Cardiac fibroblast (primary cell): Measurements from ENCODE around the gene PCGF5.
"Not testable (repeated sequence)": the region's sequence is repeated elsewhere in the genome, so short reads cannot be mapped to it uniquely, and the experiment has no call there.

ENCODE experiments used
- DNase-seq, 2 donors: peaks; one replicate each; pipeline versions ENCODE4 v3.0.0 to v3.0.0-alpha.2; 2010; ENCODE audit warnings: low read depth in 2 of 2
- H3K4me3 ChIP-seq, 2 donors: replicated peaks in 1 of 2; 1 replicate in 1 of 2; 2 replicates in 1 of 2; pipeline ENCODE4 v1.5.1; 2011; ENCODE audit warnings: low read depth in 2 of 2, low read length in 2 of 2, mild to moderate bottlenecking in 2 of 2, moderate library complexity in 1 of 2
- CTCF ChIP-seq: IDR thresholded peaks from one replicate; pipeline ENCODE4 v1.5.1; 2011; ENCODE audit warnings: low read depth, mild to moderate bottlenecking, low read length, inconsistent platforms

The PCGF5 gene

GRCh38 chr10:91299999-91300575, 79.6 kb downstream of the PCGF5 start:
- no peak for DNase-seq
- H3K4me3 ChIP-seq: no peak overlapping the region
- no peak for TF ChIP-seq CTCF

- not testable (repeated sequence) for DNase-seq, H3K4me3 ChIP-seq
Measured at GRCh38 chr10:91302946-91303345, 82.5 kb downstream of the PCGF5 start.

GRCh38 chr10:91305979-91306378, 85.5 kb downstream of the PCGF5 start:
- not testable (repeated sequence) for H3K4me3 ChIP-seq, DNase-seq

GRCh38 chr10:91307489-91307888, 87.0 kb downstream of the PCGF5 start:
- no peak for DNase-seq
- TF ChIP-seq CTCF: no peak
- no peak overlapping the region for H3K4me3 ChIP-seq

GRCh38 chr10:91309711-91310110, 89.2 kb downstream of the PCGF5 start:
- TF ChIP-seq CTCF: no peak
- DNase-seq: no peak
- no peak overlapping the region for H3K4me3 ChIP-seq

- no peak for TF ChIP-seq CTCF
- H3K4me3 ChIP-seq: no peak overlapping the region
- DNase-seq: no peak
Measured at GRCh38 chr10:91311601-91312381, 91.3 kb downstream of the PCGF5 start.

GRCh38 chr10:91312382-91312733, 91.9 kb downstream of the PCGF5 start:
- no peak for DNase-seq
- no peak for TF ChIP-seq CTCF
- no peak overlapping the region for H3K4me3 ChIP-seq
